ENCODE results near the gene SREBF1. TPM values are rescaled to one million over a fixed set of nuclear protein-coding genes. Genes with fewer than 3 reads are reported as not detected.

The SREBF1 gene
- total RNA-seq, 1 donor = 115 TPM

DNA sequence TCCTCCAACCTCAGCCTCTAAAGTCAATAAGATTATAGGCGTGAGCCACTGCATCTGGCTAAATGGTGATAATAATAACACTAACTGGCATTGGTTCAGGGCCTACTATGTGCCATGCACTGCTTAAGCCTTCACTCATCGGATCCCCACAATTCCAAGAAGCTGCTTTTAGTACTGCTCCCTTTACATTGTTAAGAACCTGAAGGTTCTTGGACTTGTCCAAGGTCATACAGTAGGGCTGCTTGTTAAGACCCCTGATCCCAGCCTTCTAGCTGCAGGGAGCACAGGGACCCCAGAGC lies 6.6 kb downstream of the SREBF1 start:
- peaks cover 48% of the 10 kb centered on the region for H4K20me1 ChIP-seq (ENCODE audit: insufficient read depth, low read length)
- H3K79me2 ChIP-seq (ENCODE audit: insufficient read depth, low read length) = peaks cover 60% of the 10 kb centered on the region
- H3K9me3 ChIP-seq (ENCODE audit: low read depth, low read length) = no peaks in the 10 kb centered on the region
- H3K27ac ChIP-seq (ENCODE audit: low read depth, low read length) = no peak overlapping the region
- no peak for TF ChIP-seq CTCF (IDR thresholded peaks at IDR 0.05; ENCODE audit: extremely low read depth, low read depth, low read length)
- H2AFZ ChIP-seq (ENCODE audit: low read length) = no peak overlapping the region
- no peak overlapping the region for H3K4me3 ChIP-seq (ENCODE audit: insufficient read depth, low read length)
- H3K27me3 ChIP-seq (ENCODE audit: insufficient read depth, low read length) = no peaks in the 10 kb centered on the region
- H3K4me2 ChIP-seq (ENCODE audit: insufficient read depth, low read length) = no peak overlapping the region
- peaks cover 4% of the 10 kb centered on the region for H3K4me1 ChIP-seq (ENCODE audit: insufficient read depth, low read length)
- no peaks in the 10 kb centered on the region for H3K36me3 ChIP-seq (ENCODE audit: insufficient read depth, low read length)
- no peak for DNase-seq (ENCODE audit: insufficient read length, low spot score, missing footprints)

DNA sequence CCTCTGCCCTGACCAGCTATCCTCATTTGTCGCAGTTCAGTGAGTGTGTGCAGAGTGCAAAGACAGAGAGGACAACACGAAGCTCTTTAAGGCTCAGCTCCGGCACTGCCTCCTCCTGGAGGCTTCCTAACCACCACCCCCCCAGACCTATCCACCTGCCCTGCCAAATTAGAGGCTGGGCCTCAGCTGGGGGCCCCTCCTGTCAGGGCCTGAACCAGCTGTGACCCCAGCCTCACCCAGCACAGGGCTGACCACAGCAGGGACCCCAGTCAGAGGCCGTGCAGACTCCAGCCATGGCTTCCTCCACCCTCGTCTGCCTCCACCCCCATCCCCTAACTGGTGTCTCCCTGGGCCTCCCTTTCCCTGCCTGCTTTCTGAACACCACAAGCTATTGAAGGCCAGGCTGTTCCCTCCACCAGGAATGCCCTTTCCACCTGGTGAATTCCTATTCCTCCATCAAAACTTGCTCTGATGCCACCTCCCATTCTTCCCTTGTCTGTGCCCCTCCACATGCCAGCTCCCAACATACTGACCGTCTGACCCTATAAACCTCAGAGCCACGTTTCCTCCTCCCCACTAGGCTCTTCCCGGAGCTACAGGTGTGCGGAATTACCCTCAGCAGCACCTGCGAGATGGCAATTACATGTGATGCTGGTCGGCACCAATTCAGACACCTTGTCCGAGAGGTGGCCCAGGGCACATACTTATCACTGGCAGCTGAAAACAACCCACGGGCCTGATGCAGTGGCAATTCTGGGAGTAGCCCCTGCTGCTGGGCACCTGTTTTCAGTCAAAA lies 8.8 kb downstream of the SREBF1 start:
- TF ChIP-seq CTCF (IDR thresholded peaks at IDR 0.05; ENCODE audit: extremely low read depth, low read depth, low read length) = no peak
- no peak for DNase-seq (ENCODE audit: insufficient read length, low spot score, missing footprints)
- Histone ChIP-seq H4K20me1 (ENCODE audit: insufficient read depth, low read length) (peaks cover 61% of the 10 kb centered on the region), H3K9me3 (ENCODE audit: low read depth, low read length) (no peaks in the 10 kb centered on the region), H3K36me3 (ENCODE audit: insufficient read depth, low read length) (no peaks in the 10 kb centered on the region), H3K27me3 (ENCODE audit: insufficient read depth, low read length) (no peaks in the 10 kb centered on the region), H3K4me2 (ENCODE audit: insufficient read depth, low read length) (no peak overlapping the region), H3K4me3 (ENCODE audit: insufficient read depth, low read length) (no peak overlapping the region), H3K27ac (ENCODE audit: low read depth, low read length) (no peak overlapping the region), H2AFZ (ENCODE audit: low read length) (no peak overlapping the region), H3K79me2 (ENCODE audit: insufficient read depth, low read length) (peaks cover 60% of the 10 kb centered on the region), H3K4me1 (ENCODE audit: insufficient read depth, low read length) (peaks cover 19% of the 10 kb centered on the region)

DNA sequence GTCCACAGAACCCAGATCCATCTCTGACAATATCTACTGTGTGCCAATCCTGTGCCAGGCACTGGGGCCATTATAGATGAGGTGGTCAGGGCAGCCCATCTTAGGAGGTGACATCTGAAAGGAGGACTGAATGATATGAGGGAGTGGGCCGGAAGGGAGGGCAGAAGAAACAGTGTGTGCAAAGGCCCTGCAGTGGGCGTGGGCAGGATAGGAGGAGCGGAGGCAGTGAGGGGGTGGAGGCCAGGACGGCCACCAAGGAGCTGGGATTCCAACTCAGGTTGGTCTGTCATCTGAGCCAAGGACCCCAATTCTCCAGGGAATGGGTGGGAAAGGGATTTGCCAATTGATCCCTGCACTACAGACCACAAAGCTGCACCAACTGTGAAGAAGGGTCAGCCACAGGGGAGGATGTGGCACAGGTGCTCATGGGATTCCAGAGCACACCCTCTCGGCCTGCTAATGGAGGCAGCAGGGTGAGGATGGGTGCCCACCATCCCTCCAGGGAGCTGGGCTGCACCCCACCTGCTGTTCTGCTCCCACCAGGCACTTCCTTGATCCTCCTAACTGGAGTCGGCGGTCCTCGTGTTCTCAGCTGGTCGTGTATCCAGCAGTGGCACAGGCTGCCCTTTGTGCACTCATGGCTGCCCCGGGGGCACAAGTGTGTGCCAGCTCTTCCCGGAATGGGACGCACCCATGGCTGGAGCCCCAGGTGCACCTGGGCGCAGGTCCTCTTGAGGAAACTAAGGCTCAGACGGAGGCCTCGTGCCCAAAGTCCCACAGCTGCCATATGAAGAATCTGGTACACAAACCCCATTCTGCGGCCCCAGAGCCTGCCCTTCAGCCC lies 9.6 kb downstream of the SREBF1 start:
- no peak for DNase-seq (ENCODE audit: insufficient read length, low spot score, missing footprints)
- Histone ChIP-seq H3K27me3 (ENCODE audit: insufficient read depth, low read length) (no peaks in the 10 kb centered on the region), H3K79me2 (ENCODE audit: insufficient read depth, low read length) (peaks cover 61% of the 10 kb centered on the region), H3K4me3 (ENCODE audit: insufficient read depth, low read length) (no peak overlapping the region), H3K27ac (ENCODE audit: low read depth, low read length) (no peak overlapping the region), H3K36me3 (ENCODE audit: insufficient read depth, low read length) (no peaks in the 10 kb centered on the region), H4K20me1 (ENCODE audit: insufficient read depth, low read length) (peaks cover 67% of the 10 kb centered on the region), H3K4me2 (ENCODE audit: insufficient read depth, low read length) (no peak overlapping the region), H3K4me1 (ENCODE audit: insufficient read depth, low read length) (peaks cover 27% of the 10 kb centered on the region), H3K9me3 (ENCODE audit: low read depth, low read length) (no peaks in the 10 kb centered on the region), H2AFZ (ENCODE audit: low read length) (no peak overlapping the region)
- no peak for TF ChIP-seq CTCF (IDR thresholded peaks at IDR 0.05; ENCODE audit: extremely low read depth, low read depth, low read length)

DNA sequence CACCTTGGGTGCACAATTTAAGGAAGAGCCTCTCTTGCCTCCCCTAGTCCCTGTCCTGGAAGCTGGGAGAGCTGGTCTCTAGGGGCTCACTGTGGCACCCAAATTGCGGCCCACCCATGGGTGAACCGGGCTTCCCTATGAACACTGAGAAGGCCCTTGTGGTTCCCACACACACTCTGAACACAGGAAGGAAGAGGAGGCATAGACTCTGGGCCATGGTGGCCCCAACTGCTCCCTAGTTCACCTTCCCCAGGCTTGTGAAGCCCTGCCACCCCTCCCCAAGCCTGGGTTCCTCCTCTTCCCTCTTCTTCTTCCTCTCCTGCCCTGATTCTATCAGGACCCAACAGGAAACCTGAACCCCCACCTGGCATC lies 10.5 kb downstream of the SREBF1 start:
- Histone ChIP-seq H3K36me3 (ENCODE audit: insufficient read depth, low read length) (no peaks in the 10 kb centered on the region), H3K4me2 (ENCODE audit: insufficient read depth, low read length) (no peak overlapping the region), H3K27ac (ENCODE audit: low read depth, low read length) (no peak overlapping the region), H3K4me1 (ENCODE audit: insufficient read depth, low read length) (peaks cover 31% of the 10 kb centered on the region), H4K20me1 (ENCODE audit: insufficient read depth, low read length) (peaks cover 67% of the 10 kb centered on the region), H2AFZ (ENCODE audit: low read length) (no peak overlapping the region), H3K4me3 (ENCODE audit: insufficient read depth, low read length) (no peak overlapping the region), H3K9me3 (ENCODE audit: low read depth, low read length) (no peaks in the 10 kb centered on the region), H3K27me3 (ENCODE audit: insufficient read depth, low read length) (no peaks in the 10 kb centered on the region), H3K79me2 (ENCODE audit: insufficient read depth, low read length) (peaks cover 60% of the 10 kb centered on the region)
- TF ChIP-seq CTCF (IDR thresholded peaks at IDR 0.05; ENCODE audit: extremely low read depth, low read depth, low read length) = no peak
- no peak for DNase-seq (ENCODE audit: insufficient read length, low spot score, missing footprints)

All from osteoblast (primary cell).